MM.1S (cell line): Measurements from ENCODE around the gene PHETA1.

Experiments
- DNase-seq: peaks from one replicate; pipeline ENCODE4 v3.0.0-alpha.2; 2015
- H2AFZ ChIP-seq: fragments of 300-600 bp; sonication (generic); 2 replicates; pipeline ENCODE4 v1.6.0; 2016; ENCODE audit warnings: antibody characterized with exemption, low read length
- H3F3A ChIP-seq: fragments of 300-600 bp; sonication (generic); 2 replicates; pipeline ENCODE4 v1.6.1; 2016; ENCODE audit warnings: mild to moderate bottlenecking, antibody characterized with exemption, low read length, moderate library complexity, mixed read lengths; ENCODE audit not compliant: insufficient read depth
- H3K27ac ChIP-seq: fragments of 300-600 bp; sonication (generic); 2 replicates; pipeline ENCODE4 v1.5.1; 2016; ENCODE audit warnings: mild to moderate bottlenecking, low read length
- H3K27me3 ChIP-seq: fragments of 300-600 bp; sonication (generic); replicated peaks from 2 replicates; pipeline ENCODE4 v1.6.0; 2016; ENCODE audit warnings: low read length; ENCODE audit not compliant: insufficient read depth
- H3K36me3 ChIP-seq: fragments of 300-600 bp; sonication (generic); replicated peaks from 2 replicates; pipeline ENCODE4 v1.6.1; 2016; ENCODE audit warnings: mild to moderate bottlenecking, low read length, mixed read lengths; ENCODE audit not compliant: insufficient read depth
- H3K4me1 ChIP-seq: fragments of 300-600 bp; sonication (generic); 2 replicates; pipeline ENCODE4 v1.6.1; 2016; ENCODE audit warnings: low read length, mixed read lengths
- H3K4me2 ChIP-seq: fragments of 300-600 bp; sonication (generic); 2 replicates; pipeline ENCODE4 v1.6.0; 2016; ENCODE audit warnings: low read depth, low read length
- H3K4me3 ChIP-seq: fragments of 300-600 bp; sonication (generic); 2 replicates; pipeline ENCODE4 v1.5.1; 2016; ENCODE audit warnings: low read length, mixed read lengths
- H3K79me2 ChIP-seq: fragments of 300-600 bp; sonication (generic); 2 replicates; pipeline ENCODE4 v1.6.1; 2016; ENCODE audit warnings: mixed run types, low read length, mixed read lengths
- H3K9ac ChIP-seq: fragments of 300-600 bp; sonication (generic); 2 replicates; pipeline ENCODE4 v1.6.1; 2016; ENCODE audit warnings: low read length, mixed read lengths
- H3K9me2 ChIP-seq: fragments of 300-600 bp; sonication (generic); replicated peaks from 2 replicates; pipeline ENCODE4 v1.6.1; 2016; ENCODE audit warnings: mild to moderate bottlenecking, low read length, mixed read lengths; ENCODE audit not compliant: insufficient read depth
- H3K9me3 ChIP-seq: fragments of 300-600 bp; sonication (generic); replicated peaks from 2 replicates; pipeline ENCODE4 v1.6.1; 2016; ENCODE audit warnings: mild to moderate bottlenecking, low read length, mixed read lengths; ENCODE audit not compliant: insufficient read depth
- H4K20me1 ChIP-seq: fragments of 300-600 bp; sonication (generic); 2 replicates; pipeline ENCODE4 v1.6.1; 2016; ENCODE audit warnings: mild to moderate bottlenecking, low read length, moderate library complexity, mixed read lengths; ENCODE audit not compliant: insufficient read depth
- EZH2 ChIP-seq: fragments of 300-600 bp; sonication (generic); optimal IDR thresholded peaks from 2 replicates; pipeline ENCODE3; 2017; ENCODE audit warnings: low read depth, mild to moderate bottlenecking, antibody characterized with exemption, low read length, mixed read lengths
- EZH2phosphoT487 ChIP-seq: fragments of 300-600 bp; sonication (generic); IDR thresholded peaks from 2 replicates; pipeline ENCODE4 v1.6.1; 2018; ENCODE audit warnings: antibody characterized with exemption, low read length
- TF ChIP-seq, protein P1 (sequence below): fragments of 300-600 bp; sonication (generic); IDR thresholded peaks from 2 replicates; pipeline ENCODE4 v1.5.1; 2016; ENCODE audit warnings: antibody characterized with exemption, low read length, mixed read lengths

The PHETA1 gene

DNA sequence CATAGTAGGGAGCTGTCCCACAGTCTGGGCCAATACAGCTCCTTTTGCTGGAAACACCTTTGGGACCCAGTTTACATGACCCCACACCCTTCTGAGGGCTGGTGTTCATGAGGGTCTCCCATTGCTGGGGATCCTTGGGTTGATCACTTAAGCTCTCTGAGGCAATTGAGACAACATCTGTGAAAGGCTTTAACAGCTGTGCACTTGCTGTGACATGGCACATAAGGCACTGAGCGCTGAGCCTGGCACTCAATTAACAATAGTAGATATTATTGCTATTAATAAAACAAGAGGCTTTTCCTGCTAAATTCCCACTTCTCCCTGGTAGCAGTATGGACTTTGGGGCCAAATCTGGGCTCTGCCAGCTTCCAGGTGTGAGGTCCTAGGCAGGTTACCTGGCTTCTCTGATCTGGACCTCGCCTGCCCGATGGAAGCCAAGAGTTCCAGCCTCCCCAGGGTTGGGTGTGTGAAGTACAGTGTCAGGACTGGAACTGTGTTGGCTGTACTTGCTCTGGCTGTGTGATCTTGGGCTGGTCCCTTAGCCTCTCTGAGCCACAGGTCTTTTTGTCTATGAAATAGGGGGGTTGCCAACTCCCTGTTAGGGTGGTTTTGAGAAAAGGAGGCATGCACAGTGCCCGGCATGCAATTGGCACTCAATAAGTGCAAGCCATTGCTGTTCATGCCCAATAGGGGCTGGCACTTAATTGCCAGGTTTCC is 39.9 kb upstream of the PHETA1 start:
- H4K20me1 ChIP-seq, result no peaks in the 10 kb centered on the region
- H3K9me3 ChIP-seq, result no peaks in the 10 kb centered on the region
- no peak overlapping the region for H3K9ac ChIP-seq
- no peaks in the 10 kb centered on the region for H3K9me2 ChIP-seq
- H3K79me2 ChIP-seq, result peaks cover 53% of the 10 kb centered on the region
- H3K27ac ChIP-seq, result no peak overlapping the region
- H3K27me3 ChIP-seq, result no peaks in the 10 kb centered on the region
- peaks cover 10% of the 10 kb centered on the region for H3K4me1 ChIP-seq
- H3K4me3 ChIP-seq, result no peak overlapping the region
- no peak for TF ChIP-seq EZH2
- no peak for TF ChIP-seq EZH2phosphoT487
- TF ChIP-seq, protein P1, sequence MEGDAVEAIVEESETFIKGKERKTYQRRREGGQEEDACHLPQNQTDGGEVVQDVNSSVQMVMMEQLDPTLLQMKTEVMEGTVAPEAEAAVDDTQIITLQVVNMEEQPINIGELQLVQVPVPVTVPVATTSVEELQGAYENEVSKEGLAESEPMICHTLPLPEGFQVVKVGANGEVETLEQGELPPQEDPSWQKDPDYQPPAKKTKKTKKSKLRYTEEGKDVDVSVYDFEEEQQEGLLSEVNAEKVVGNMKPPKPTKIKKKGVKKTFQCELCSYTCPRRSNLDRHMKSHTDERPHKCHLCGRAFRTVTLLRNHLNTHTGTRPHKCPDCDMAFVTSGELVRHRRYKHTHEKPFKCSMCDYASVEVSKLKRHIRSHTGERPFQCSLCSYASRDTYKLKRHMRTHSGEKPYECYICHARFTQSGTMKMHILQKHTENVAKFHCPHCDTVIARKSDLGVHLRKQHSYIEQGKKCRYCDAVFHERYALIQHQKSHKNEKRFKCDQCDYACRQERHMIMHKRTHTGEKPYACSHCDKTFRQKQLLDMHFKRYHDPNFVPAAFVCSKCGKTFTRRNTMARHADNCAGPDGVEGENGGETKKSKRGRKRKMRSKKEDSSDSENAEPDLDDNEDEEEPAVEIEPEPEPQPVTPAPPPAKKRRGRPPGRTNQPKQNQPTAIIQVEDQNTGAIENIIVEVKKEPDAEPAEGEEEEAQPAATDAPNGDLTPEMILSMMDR, result no peak
- no peak overlapping the region for H2AFZ ChIP-seq
- H3K36me3 ChIP-seq, result no peaks in the 10 kb centered on the region
- peaks cover 10% of the 10 kb centered on the region; the same call in 1 of the 2 replicates for H3F3A ChIP-seq
- no peak for DNase-seq
- H3K4me2 ChIP-seq, result no peak overlapping the region

DNA sequence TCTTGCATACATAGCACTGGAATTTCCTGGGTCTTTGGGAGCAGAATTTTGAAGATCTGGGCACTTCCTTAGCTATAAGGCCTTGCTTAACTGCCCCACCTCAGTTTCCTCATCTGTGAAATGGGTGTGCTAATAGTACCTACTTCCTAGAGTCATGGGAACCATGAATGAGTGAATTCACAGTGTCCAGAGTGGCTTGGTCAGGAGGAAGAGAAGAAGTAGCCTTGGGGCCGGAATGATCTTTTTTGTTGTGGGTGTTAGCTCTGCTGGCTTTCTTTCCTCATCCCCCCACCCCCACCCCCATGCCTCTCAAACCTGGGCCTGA is 39.2 kb upstream of the PHETA1 start:
- H3K9me2 ChIP-seq, result no peaks in the 10 kb centered on the region
- no peaks in the 10 kb centered on the region for H3K36me3 ChIP-seq
- H3K27ac ChIP-seq, result no peak overlapping the region
- no peak overlapping the region for H3K9ac ChIP-seq
- TF ChIP-seq, protein P1, result no peak
- TF ChIP-seq EZH2phosphoT487 (no peak), EZH2 (no peak)
- H3F3A ChIP-seq, result peaks cover 14% of the 10 kb centered on the region
- no peaks in the 10 kb centered on the region for H3K9me3 ChIP-seq
- H4K20me1 ChIP-seq, result no peaks in the 10 kb centered on the region
- H3K4me1 ChIP-seq, result peaks cover 14% of the 10 kb centered on the region
- H3K4me2 ChIP-seq, result no peak overlapping the region
- no peaks in the 10 kb centered on the region for H3K27me3 ChIP-seq
- peaks cover 47% of the 10 kb centered on the region for H3K79me2 ChIP-seq
- no peak overlapping the region for H3K4me3 ChIP-seq
- no peak for DNase-seq
- H2AFZ ChIP-seq, result no peak overlapping the region

DNA sequence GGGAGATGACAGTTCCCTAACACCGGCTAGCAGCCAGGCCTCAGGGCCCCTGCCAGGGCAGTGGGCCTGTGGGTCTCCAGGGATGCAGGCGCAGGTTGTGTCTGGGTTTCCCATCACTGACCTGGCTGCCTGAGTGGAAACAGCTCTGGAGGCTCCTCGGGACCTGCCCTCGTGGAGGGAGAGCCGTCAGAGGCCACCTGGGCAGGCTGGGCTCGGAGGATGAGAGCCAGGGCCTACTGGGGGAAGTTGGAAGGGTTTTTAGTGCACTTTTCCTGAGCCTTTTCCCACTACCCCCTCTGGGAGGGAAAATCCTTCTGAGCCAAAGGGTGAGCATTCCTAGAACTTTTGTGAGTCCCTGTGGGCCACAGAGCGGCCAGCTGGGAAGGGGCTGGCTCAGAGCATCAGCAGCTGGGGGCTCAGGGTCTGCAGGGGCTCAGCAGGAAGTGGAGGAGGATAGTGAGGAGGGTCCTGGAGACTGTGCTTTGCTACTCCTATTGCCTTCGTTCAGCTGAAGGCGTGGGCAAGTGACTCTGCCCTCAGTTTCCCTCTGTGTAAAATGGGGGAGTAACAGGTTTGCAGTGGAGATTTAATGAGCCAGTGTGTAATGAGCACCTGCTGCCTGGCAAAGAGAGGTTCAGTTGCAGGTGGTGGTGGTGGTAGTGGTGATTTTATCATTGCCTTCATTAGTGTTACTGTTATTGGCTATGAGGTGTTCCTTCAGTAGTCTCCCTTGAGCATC is 38.7 kb upstream of the PHETA1 start:
- no peaks in the 10 kb centered on the region for H4K20me1 ChIP-seq
- no peak overlapping the region for H3K9ac ChIP-seq
- H2AFZ ChIP-seq, result no peak overlapping the region
- TF ChIP-seq, protein P1, result no peak
- no peak for TF ChIP-seq EZH2phosphoT487
- H3K9me3 ChIP-seq, result no peaks in the 10 kb centered on the region
- H3K4me2 ChIP-seq, result peak overlapping the region; percentile 77; the same call in 1 of the 2 replicates
- peaks cover 14% of the 10 kb centered on the region for H3K4me1 ChIP-seq
- H3F3A ChIP-seq, result peaks cover 18% of the 10 kb centered on the region
- DNase-seq, result no peak
- H3K4me3 ChIP-seq, result peak overlapping the region; percentile 85; the same call in 1 of the 2 replicates
- H3K79me2 ChIP-seq, result peaks cover 47% of the 10 kb centered on the region
- H3K27me3 ChIP-seq, result no peaks in the 10 kb centered on the region
- H3K9me2 ChIP-seq, result no peaks in the 10 kb centered on the region
- H3K36me3 ChIP-seq, result no peaks in the 10 kb centered on the region
- H3K27ac ChIP-seq, result no peak overlapping the region
